Eye (tissue), 1 donor: ENCODE results near the gene CACNA1C.

Experiments
- DNase-seq: peaks from one replicate; pipeline ENCODE4 v3.0.0-alpha.2; 2015

CACNA1C gene

GRCh38 chr12:2638273-2639019 lies 585.7 kb downstream of the CACNA1C start:
- no peak for DNase-seq

DNA sequence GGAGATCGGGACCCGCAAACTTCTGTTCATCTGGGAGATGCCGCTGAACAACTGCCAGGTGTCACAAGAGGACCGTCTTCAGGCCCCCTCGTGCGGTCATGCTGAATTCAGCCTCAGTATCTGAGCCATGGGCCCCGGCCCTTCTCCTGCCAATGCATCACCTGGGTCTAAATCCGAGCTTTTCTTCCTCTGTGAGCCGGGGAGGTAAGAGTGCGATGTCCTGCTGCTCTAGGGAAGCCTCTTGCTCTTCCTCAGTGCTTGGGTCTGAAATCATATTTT lies 586.2 kb downstream of the CACNA1C start:
- DNase-seq: no peak

DNA sequence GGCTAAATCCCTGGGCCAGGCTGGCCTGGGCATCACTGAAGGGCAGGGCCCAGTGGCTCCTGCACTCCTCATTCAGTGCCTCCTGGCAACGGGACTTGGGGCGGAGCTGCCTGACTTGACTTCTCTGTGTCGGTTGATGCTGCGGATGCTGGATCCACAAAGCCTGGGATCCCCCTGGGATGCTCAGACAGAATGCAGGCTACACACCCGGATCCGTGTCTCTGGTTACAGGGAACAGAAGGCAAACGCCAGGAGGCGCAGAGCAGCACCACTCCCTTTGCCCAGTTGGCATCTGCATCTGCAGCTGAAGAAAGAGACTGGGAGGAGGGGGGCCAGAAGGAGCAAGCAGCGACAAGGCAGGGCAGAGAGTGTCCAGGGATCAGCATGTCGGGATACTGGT lies 587.5 kb downstream of the CACNA1C start:
- no peak for DNase-seq

DNA sequence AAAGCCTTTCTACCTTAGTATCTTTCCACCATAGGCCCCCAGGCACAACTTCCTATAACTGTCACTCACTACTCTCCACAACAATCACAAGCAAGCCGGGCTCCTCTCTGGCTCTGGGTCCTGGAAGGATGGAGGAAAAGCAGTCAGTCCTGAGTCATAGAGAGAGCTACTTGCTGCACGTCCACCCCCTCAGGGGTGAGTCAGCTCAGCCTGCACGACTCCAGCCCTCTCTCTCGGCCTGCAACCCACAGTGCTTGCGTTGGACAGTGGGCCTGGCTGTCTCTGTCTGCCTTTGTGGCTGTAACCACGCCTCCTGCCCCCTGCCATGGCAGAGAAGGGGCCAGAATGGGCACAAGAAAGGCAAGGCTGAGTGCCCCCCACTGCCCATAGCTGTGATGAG lies 587.9 kb downstream of the CACNA1C start:
- DNase-seq: no peak

- DNase-seq: no peak
These were observed 588.4 kb downstream of the CACNA1C start for GRCh38 chr12:2641207-2641606.

- DNase-seq: no peak
These were observed 589.0 kb downstream of the CACNA1C start for GRCh38 chr12:2641761-2642160.

DNA sequence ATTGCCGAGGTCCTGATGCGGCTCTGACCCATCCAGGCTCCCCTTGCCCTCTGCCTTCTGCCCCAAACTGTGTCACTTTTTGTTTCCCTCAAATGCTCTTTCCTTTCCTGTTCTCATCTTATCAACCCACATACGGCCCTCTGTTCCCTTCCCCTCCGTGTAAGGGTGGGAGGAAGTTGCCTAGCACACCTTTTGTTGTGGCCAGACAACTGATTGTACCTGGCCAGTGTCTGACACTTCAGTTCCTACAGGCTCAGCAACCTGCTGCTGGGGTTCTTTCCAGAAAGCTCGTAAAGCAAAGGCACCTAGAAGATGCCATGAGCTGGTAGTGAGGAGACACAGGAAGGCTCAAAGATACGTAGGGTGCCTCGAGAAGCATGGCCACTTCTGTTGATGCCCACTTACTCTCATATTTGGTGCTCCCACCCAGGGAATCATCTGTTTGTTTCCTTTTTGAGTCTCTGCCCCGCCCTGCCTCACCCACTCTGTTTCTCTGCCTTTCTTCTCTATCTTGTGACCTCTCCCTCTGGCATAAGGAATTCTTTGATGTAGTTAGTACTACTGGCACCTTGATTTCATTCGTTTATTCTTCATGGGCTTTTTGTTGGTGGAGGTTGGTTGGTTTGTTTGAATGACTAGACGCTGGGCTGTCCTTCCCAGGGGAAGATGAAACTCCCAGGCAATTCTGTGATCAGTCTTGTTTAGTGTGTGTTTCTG lies 589.5 kb downstream of the CACNA1C start:
- no peak for DNase-seq

DNA sequence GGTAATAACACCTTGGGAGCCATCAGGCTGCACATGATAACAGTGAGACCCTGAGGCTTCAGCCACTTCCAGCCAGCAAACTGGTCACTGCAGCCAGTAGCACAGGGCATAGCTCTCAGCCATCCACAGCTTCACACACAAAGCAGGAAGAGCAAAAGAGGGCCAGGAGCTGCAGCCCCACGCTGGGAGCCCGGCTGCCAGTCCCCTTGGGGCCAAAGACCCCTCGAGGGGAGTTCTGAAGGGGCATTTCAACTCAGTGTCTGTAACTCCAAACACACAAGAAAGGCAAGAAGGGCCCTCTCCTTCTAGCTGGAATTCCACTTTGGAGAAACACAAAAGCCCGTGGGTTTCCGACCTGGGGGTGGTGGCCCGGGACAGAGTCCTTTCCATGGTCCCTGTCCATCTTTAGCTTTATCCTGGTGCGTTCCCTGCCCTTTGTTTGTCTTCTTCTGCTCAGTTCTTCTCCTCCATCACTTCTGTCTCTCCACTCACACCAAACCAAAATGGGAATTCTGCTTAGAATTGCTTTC lies 590.2 kb downstream of the CACNA1C start:
- no peak for DNase-seq

DNA sequence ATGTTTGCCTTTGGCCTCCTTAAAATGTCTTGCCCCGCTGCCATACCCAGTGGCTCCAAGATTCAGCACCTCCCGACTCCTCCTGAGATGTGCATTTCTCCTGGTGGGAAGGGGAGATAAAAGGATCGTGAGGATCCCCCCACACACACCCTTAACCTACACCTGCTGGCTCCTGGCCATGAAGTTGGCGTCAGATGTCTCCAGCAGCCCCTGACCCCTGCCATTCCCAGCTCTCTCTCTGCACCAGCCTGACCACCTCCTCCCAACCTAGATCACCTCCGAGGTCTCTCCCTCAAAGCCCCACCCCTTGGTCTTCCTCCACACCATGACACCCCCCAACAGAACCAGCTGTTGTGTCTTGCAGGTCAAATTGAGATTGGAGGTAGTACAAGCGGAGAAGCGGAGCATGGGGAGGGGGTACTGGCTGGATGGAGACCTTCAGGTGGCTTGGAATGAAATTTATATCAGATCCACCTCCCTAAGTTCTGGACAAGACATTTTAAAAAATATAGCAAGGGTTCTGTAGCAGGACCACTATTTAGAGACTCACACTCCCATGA lies 590.9 kb downstream of the CACNA1C start:
- no peak for DNase-seq

DNA sequence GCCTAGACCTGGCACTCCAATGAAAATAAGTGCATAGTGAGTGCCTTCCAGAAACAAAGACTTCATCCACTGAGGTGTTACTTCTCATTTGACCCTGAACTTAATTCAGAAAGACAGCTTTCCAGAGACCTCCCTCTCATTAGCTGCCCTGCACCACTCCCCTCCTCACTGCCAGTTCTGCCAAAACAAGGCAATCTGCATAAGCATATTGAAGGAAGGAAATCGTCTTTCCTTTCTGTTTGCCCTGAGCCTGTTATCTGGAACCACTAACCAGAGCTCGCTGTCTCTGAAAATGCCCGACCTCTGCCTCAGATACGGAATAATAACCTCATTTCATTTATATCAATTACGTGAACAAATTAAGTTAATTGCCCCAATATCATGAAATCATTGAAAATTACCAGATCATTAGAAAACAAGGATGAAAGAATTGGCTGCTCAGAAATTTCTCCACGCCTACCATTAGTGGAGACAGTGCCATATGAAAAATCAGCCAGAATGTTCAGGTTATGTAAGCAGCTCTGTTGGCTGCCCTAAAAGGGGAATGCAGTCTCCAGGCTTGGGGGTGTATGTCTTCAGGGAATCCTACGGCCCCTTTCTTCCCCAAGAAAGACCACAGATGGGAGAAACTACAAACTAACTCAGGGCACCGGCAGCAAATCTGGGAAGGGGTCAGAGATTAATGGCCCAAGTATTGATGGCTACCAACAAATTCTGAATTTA lies 592.1 kb downstream of the CACNA1C start:
- no peak for DNase-seq

- DNase-seq: no peak
These were observed 592.7 kb downstream of the CACNA1C start for GRCh38 chr12:2645460-2645859.

DNA sequence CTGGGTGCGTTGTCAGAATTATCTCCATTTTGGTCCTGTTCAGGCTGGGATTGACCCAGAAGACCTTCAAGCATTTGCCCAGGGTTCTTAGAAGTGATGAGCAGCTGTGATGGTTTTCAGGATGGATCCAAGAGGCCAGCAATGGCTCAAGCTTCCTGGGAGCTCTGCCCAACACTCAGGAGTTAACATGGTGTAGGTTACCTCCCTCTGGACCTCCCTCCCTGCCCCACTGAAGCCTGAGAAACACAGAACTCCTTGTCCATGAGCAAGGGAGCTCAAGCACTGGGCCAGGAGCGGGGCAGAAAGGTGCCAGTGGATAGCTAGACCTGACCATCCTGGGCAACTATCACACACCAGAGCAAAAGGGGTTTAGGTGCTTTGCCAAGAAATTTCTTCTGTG lies 593.6 kb downstream of the CACNA1C start:
- no peak for DNase-seq

DNA sequence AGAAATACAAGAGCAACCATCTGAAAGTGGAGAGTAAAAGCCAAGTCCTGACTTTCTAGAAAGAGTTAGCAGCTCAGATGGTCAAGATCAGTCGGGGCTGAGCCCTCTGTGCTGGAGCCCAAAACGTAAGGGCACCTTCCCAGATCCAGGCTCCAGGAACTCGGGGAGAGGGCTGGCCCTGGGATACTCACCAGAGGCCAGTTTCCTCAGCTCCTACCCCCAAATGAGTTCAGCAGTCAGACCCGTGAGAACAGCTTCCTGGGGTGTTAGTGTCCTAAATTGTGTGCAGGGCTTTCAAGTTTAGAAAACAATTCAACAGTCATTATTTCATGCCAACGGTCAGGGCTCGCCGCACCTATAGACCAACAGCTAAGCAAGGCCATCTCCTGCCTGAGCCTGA lies 594.4 kb downstream of the CACNA1C start:
- no peak for DNase-seq

DNA sequence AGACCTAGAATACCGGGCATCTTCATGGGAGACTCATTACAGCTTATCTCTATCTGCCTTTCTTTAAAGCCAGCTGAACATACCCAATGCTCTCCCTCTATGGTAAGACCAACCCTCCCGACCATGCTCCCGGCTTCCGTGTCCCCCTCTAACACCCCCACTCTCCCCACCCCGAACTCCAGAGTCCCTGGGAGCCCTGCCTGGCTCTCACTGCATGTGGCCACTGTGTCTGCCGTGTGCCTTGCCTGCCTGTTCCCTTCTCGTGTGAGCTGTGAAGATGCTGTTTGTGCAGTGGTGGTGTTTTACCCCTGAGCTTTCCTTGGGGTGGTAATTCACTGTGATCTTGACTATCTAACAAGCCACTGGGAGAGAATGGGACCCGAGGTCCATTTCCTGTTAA lies 595.6 kb downstream of the CACNA1C start:
- DNase-seq: no peak

DNA sequence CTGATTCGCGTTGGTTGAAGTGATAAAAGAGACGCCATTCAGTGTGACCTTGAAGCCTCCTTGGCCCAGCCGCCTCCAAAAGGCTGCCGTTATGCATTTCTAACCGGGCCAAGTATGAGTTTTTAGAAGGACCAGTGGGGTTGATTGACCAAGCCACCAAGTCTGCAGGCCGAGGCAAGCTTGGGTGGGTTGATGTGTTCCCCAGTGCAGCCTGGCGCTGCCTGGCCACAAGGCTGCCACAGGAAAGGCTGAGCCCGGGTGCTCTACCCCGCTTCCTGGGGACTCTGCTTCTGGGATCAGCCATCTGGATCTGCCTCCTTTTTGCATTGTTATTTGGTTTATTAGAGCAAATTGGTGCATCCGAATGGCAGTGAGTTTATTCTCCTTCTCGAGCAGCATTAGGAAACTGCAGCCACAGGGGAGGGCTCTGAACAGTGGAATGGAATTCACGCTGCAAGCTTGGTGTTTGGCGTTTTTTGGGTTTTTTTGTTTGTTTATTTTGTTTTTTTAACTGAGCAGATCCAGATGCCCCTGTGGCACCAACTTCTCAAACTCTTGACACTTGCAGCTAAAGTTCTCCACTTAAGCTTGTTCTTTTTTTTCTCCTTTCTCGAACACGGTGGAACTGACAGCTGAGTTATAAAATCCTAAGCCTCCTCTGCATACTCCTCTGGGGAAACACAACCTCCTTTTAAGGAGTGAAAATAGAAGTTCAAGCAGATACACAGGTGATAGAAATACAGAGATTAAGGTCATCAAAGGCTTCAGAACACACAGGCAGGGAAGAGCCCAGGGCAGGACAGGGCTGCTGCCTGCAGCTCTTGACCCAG lies 596.6 kb downstream of the CACNA1C start:
- no peak for DNase-seq

DNA sequence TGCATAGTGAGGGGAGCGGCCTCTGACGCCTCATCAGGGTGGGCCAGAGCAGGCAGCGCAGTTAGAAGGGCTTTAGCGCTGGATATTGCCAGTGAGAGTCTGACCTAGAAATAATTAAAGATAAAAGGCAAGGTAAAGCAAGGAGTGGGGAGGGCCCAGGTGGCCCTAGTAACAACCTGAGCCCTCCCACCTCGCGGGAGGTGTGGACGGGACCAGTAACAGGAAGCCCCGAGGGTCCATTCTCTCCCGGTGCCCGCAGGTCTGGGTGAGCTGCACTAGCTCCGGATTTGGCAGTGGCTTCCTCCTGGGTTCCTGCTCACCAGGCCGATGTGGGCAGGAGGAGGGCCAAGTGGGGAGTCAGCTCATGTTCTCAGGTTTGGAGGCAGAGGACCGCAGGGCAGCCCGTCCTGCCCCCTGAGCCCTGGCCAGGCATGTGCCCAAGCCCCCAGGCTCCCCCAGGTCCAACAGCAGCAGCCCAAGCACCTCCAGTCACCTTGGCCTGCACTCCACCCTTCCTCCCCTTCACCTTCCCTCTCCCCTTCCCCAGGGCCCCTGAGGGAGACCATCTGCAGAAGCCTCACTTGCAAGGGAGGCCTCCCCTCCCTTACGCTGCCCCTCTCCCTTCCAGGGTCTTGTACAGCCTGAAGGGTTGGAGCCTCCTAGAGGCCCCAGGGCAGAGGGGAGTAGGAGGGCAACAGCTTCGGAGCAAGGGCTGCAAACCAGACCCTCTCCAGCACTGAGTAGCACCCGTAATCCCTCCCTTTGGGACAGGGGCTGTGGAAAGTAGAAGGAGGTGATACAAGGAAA lies 597.7 kb downstream of the CACNA1C start:
- DNase-seq: no peak

- no peak for DNase-seq
These were observed 598.5 kb downstream of the CACNA1C start for GRCh38 chr12:2651068-2651965.

GRCh38 chr12:2652011-2652400 lies 599.2 kb downstream of the CACNA1C start:
- DNase-seq: no peak

DNA sequence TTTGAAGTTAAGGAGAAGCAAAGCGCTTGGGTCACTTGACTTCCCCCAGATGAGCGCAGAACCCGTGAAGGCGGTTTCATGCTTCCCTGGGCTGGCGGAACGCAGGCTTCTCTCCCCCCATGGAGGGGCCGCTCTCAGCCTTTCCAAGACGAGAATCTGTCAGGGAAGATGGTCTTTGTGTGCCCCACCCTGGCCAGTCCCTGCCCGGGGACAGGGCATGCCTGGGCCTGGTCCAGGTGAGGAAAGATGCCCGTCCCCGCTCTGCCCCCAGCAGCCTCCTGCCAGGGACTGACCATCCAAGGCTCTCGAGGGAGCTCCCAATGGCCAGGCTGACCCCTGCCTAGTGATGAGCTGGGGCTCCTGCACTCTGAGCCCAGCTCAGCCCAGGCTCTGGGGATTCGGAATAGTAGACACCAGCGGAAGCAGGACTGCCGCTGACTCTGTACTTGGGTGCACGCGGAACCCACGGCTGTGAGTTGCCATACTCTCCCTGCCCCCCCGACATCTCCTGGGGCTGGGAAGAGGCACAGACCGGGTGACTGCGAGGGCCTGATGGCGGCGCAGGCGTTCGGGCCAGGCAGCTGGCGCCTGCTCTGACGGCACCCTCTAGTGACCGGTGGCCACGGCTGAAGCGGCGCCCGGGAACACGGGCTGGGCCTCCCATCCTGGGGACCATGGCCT lies 599.8 kb downstream of the CACNA1C start:
- peak; percentile 14 for DNase-seq

DNA sequence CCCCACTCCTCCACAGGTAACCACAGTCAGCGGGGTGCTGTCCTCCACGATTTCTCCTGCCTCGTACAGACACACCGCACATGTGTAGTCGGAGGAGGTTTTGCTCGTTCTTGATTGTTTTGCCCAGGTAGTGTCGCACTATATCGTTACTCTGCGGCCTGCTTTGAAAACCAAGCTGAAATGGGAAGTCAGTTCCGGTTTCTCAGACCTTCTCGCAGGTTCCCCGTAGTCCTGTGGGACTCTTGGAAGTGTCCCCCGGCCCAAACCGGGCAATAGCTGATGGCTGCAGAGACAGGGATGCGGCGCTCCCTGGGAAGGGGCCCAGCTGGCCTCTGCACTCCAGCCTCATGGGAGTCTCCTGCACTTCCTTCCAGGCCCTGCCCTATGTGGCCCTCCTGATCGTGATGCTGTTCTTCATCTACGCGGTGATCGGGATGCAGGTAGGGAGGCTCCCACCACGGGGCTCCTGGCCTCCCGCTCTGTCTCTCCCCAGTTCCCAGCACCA lies 600.7 kb downstream of the CACNA1C start:
- DNase-seq: no peak
